Stimulated activated naive CD8-positive, alpha-beta T cell treated with anti-CD3 and anti-CD28 coated beads, Interleukin-15, Interleukin-2, amounts not matched to agents 100 ng/mL and 50 ng/mL, for 24 hours (primary cell): ENCODE data around the gene CAND1.

ENCODE experiments used
- H3K27ac Mint-ChIP-seq: one replicate; pipeline ENCODE4 v1.8.0; 2021; ENCODE audit warnings: mild to moderate bottlenecking, mixed read lengths
- H3K27me3 Mint-ChIP-seq: one replicate; pipeline ENCODE4 v1.8.0; 2021; ENCODE audit warnings: mixed read lengths
- H3K36me3 Mint-ChIP-seq: one replicate; pipeline ENCODE4 v1.8.0; 2021; ENCODE audit warnings: low read depth, mixed read lengths
- H3K4me1 Mint-ChIP-seq: one replicate; pipeline ENCODE4 v1.8.0; 2021; ENCODE audit warnings: low read depth, mixed read lengths
- H3K4me3 Mint-ChIP-seq: one replicate; pipeline ENCODE4 v1.8.0; 2021; ENCODE audit warnings: mild to moderate bottlenecking, mixed read lengths
- H3K9me3 Mint-ChIP-seq: one replicate; pipeline ENCODE4 v1.8.0; 2021; ENCODE audit warnings: mixed read lengths

CAND1 gene

GRCh38 chr12:67268896-67269632, at the start of gene CAND1:
TSS of gene CAND1 (plus strand) at chr12:67269358. CDS start at chr12:67269718, 360 bp downstream.
- peaks cover 29% of the 10 kb centered on the region for H3K36me3 Mint-ChIP-seq
- H3K4me3 Mint-ChIP-seq = peak within 1 kb of the TSS; percentile 92
- H3K9me3 Mint-ChIP-seq = peaks cover 3% of the 10 kb centered on the region
- peaks cover 52% of the 10 kb centered on the region for H3K4me1 Mint-ChIP-seq
- no peaks in the 10 kb centered on the region for H3K27me3 Mint-ChIP-seq
- peak within 1 kb of the TSS; percentile 100 for H3K27ac Mint-ChIP-seq

- Mint-ChIP-seq H3K27ac (no peak overlapping the region), H3K9me3 (no peaks in the 10 kb centered on the region), H3K4me1 (no peaks in the 10 kb centered on the region), H3K27me3 (peaks cover 9% of the 10 kb centered on the region), H3K4me3 (no peak overlapping the region), H3K36me3 (no peaks in the 10 kb centered on the region)
Measured at GRCh38 chr12:67220065-67220464, 49.1 kb upstream of the CAND1 start.

- Mint-ChIP-seq H3K27me3 (no peaks in the 10 kb centered on the region), H3K4me1 (no peaks in the 10 kb centered on the region), H3K36me3 (no peaks in the 10 kb centered on the region), H3K4me3 (no peak overlapping the region), H3K9me3 (peaks cover 2% of the 10 kb centered on the region), H3K27ac (no peak overlapping the region)
Measured at GRCh38 chr12:67222302-67222701, 46.9 kb upstream of the CAND1 start.

DNA sequence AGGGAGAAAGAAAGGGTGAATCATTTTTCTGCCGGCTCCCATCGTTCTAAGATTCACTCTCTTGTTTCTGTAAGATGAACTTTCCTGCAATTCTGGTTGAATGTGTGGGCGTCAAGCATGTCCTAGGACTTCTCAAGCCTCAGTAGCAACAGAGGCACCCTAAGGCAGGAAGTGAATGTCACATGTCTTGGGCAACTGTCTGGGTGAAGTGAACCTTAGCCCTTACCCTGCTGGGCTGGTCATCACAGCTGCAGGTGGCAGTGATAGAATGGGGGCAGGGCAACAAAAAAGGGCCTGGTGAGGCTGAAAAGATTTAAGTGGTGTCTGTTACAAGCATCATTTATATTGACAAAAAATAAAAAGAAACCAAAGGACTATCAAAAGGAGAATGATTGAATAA, 45.9 kb upstream of the CAND1 start:
- H3K4me3 Mint-ChIP-seq = no peak overlapping the region
- no peak overlapping the region for H3K27ac Mint-ChIP-seq
- peaks cover 4% of the 10 kb centered on the region for H3K9me3 Mint-ChIP-seq
- H3K4me1 Mint-ChIP-seq = no peaks in the 10 kb centered on the region
- no peaks in the 10 kb centered on the region for H3K27me3 Mint-ChIP-seq
- H3K36me3 Mint-ChIP-seq = no peaks in the 10 kb centered on the region

GRCh38 chr12:67237231-67237630, 31.9 kb upstream of the CAND1 start:
- H3K4me3 Mint-ChIP-seq = no peak overlapping the region
- H3K27me3 Mint-ChIP-seq = peaks cover 8% of the 10 kb centered on the region
- peaks cover 3% of the 10 kb centered on the region for H3K4me1 Mint-ChIP-seq
- H3K9me3 Mint-ChIP-seq = no peaks in the 10 kb centered on the region
- no peaks in the 10 kb centered on the region for H3K36me3 Mint-ChIP-seq
- no peak overlapping the region for H3K27ac Mint-ChIP-seq

- Mint-ChIP-seq H3K4me3 (no peak overlapping the region), H3K36me3 (no peaks in the 10 kb centered on the region), H3K4me1 (peaks cover 3% of the 10 kb centered on the region), H3K27me3 (peaks cover 6% of the 10 kb centered on the region), H3K27ac (no peak overlapping the region), H3K9me3 (no peaks in the 10 kb centered on the region)
Measured at GRCh38 chr12:67239061-67239460, 30.1 kb upstream of the CAND1 start.

DNA sequence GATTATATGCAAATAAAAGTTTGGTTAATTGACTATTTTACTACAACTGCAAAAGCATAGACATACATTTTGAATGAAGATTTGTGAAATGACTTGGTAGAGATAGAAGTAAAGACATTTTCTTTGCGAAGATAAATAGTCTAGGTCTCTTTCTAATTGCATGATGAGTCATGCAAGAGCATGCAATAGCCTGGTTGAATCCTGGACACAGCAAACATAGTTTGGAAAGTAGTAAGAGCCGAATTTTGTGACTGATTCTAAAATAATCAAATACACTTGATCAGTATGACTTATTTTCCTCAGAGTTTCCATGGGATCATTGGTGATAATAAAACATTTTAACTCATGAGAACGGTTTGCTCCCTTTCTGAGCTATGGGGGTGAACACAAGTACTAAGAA, 27.7 kb upstream of the CAND1 start:
- Mint-ChIP-seq H3K27me3 (no peaks in the 10 kb centered on the region), H3K9me3 (no peaks in the 10 kb centered on the region), H3K36me3 (no peaks in the 10 kb centered on the region), H3K27ac (no peak overlapping the region), H3K4me1 (peaks cover 3% of the 10 kb centered on the region), H3K4me3 (no peak overlapping the region)

DNA sequence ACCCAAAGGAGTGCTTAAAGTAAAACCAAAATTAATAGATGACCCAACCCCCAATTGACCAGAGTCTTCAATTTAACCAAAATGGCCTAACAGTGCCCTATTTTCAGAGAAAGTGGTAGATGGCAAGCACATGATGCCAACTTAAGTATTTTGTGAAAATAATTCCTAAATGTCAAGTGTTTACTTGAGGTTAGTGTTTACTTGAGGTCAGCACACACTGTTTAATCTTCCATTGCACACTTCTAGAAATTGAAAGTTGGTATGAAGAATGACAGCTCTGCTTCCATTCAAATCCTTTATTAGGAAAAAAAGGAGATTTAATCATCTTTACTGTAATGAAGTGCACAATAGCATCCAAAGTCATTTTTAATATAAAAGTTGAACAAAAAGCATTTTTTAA, 25.9 kb upstream of the CAND1 start:
- Mint-ChIP-seq H3K4me3 (no peak overlapping the region), H3K27me3 (no peaks in the 10 kb centered on the region)

GRCh38 chr12:67245571-67245970, 23.6 kb upstream of the CAND1 start:
- no peaks in the 10 kb centered on the region for H3K9me3 Mint-ChIP-seq

More for the DNA sequence above, 25.9 kb upstream of the CAND1 start:
- H3K36me3 Mint-ChIP-seq = no peaks in the 10 kb centered on the region
- peaks cover 3% of the 10 kb centered on the region for H3K4me1 Mint-ChIP-seq
- no peak overlapping the region for H3K27ac Mint-ChIP-seq
- H3K9me3 Mint-ChIP-seq = no peaks in the 10 kb centered on the region

DNA sequence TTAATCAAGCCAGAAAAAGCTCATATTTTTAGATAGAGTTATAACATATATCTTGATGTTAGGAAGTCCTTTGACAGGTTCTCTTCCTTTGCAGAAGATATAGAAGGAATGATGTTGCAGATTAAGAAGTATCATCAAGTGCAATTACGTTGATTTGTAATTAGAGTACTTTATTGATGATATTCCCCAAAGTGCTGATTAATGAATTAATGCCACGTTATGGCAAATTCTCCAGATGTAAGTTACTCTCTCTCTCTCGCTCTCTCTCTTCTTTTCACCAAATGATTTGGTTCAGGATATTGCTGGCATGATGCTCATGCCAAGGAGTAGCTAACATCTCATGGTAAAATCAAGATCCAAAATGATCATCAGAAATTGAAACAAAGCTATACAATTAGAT, 18.1 kb upstream of the CAND1 start:
- H3K27me3 Mint-ChIP-seq = no peaks in the 10 kb centered on the region
- no peak overlapping the region for H3K27ac Mint-ChIP-seq
- H3K4me1 Mint-ChIP-seq = no peaks in the 10 kb centered on the region
- H3K4me3 Mint-ChIP-seq = no peak overlapping the region
- H3K9me3 Mint-ChIP-seq = no peaks in the 10 kb centered on the region
- no peaks in the 10 kb centered on the region for H3K36me3 Mint-ChIP-seq

More at GRCh38 chr12:67245571-67245970, 23.6 kb upstream of the CAND1 start:
- Mint-ChIP-seq H3K4me3 (no peak overlapping the region), H3K36me3 (no peaks in the 10 kb centered on the region), H3K27ac (no peak overlapping the region), H3K4me1 (no peaks in the 10 kb centered on the region), H3K27me3 (no peaks in the 10 kb centered on the region)

GRCh38 chr12:67254372-67255026, 14.7 kb upstream of the CAND1 start:
- Mint-ChIP-seq H3K36me3 (no peaks in the 10 kb centered on the region), H3K4me1 (no peaks in the 10 kb centered on the region), H3K27ac (no peak overlapping the region), H3K27me3 (no peaks in the 10 kb centered on the region), H3K9me3 (no peaks in the 10 kb centered on the region), H3K4me3 (no peak overlapping the region)

GRCh38 chr12:67256649-67257048, 12.5 kb upstream of the CAND1 start:
- Mint-ChIP-seq H3K4me1 (no peaks in the 10 kb centered on the region), H3K36me3 (no peaks in the 10 kb centered on the region), H3K27me3 (no peaks in the 10 kb centered on the region), H3K27ac (no peak overlapping the region), H3K9me3 (no peaks in the 10 kb centered on the region), H3K4me3 (no peak overlapping the region)

GRCh38 chr12:67263471-67263870, 5.7 kb upstream of the CAND1 start:
- no peak overlapping the region for H3K27ac Mint-ChIP-seq
- peaks cover 10% of the 10 kb centered on the region for H3K4me1 Mint-ChIP-seq
- H3K9me3 Mint-ChIP-seq = peaks cover 3% of the 10 kb centered on the region
- H3K36me3 Mint-ChIP-seq = peaks cover 6% of the 10 kb centered on the region
- H3K4me3 Mint-ChIP-seq = no peak overlapping the region
- no peaks in the 10 kb centered on the region for H3K27me3 Mint-ChIP-seq

DNA sequence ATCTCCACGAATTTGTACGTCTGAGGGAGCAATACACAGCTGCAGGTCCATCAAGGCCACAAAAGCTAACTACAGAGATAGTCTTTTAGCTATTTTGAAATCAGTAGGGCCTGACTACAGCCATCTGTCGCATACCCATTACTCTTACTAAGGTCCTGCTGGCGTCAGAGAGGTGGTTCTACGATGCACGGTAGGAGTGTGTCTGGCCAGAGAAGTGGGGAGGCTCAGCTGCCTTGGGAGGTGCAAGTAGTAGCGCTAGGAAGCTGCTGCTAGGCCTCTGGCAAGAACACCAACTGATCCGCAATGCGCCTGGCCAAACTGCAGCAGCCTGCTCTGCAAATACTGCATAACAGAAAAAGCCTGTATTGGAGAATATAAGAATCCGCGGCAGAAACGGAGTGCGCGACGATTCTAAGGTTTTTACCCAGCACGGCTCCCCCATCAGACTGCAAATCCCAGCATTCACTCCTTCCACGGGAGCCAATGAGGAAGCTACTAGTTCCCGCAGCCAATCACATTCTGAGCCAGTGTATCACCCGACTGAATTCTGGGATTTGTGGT, 743 bp upstream of the CAND1 start:
- Mint-ChIP-seq H3K27me3 (no peaks in the 10 kb centered on the region), H3K4me1 (peaks cover 47% of the 10 kb centered on the region), H3K27ac (peak overlapping the region; percentile 100), H3K4me3 (peak overlapping the region; percentile 92), H3K9me3 (peaks cover 3% of the 10 kb centered on the region), H3K36me3 (peaks cover 27% of the 10 kb centered on the region)
